ENCODE data around the gene EXOC3L1.
A peak's percentile ranks its signal among the peaks of the same experiment; 100 is the strongest.

The EXOC3L1 gene

GRCh38 chr16:67196881-67197280 lies 6.9 kb upstream of the EXOC3L1 start:
- no peak for DNase-seq (ENCODE audit: low read depth)
- no peak for TF ChIP-seq CTCF (IDR thresholded peaks at IDR 0.05; ENCODE audit: control insufficient read depth, insufficient read depth, low read depth, low read length, missing control alignments)

GRCh38 chr16:67195676-67196075 lies 5.7 kb upstream of the EXOC3L1 start:
- H3K4me3 ChIP-seq (ENCODE audit: control insufficient read depth, low read depth, low read length) = no peak overlapping the region
- TF ChIP-seq CTCF (IDR thresholded peaks at IDR 0.05; ENCODE audit: control insufficient read depth, insufficient read depth, low read depth, low read length, missing control alignments) = no peak
- DNase-seq (ENCODE audit: low read depth) = no peak

More at GRCh38 chr16:67196881-67197280, 6.9 kb upstream of the EXOC3L1 start:
- no peak overlapping the region for H3K4me3 ChIP-seq (ENCODE audit: control insufficient read depth, low read depth, low read length)

GRCh38 chr16:67194260-67194659 lies 4.3 kb upstream of the EXOC3L1 start:
- no peak overlapping the region for H3K4me3 ChIP-seq (ENCODE audit: control insufficient read depth, low read depth, low read length)
- no peak for DNase-seq (ENCODE audit: low read depth)
- no peak for TF ChIP-seq CTCF (IDR thresholded peaks at IDR 0.05; ENCODE audit: control insufficient read depth, insufficient read depth, low read depth, low read length, missing control alignments)

GRCh38 chr16:67193536-67193935 lies 3.6 kb upstream of the EXOC3L1 start:
- DNase-seq (ENCODE audit: low read depth) = no peak
- no peak for TF ChIP-seq CTCF (IDR thresholded peaks at IDR 0.05; ENCODE audit: control insufficient read depth, insufficient read depth, low read depth, low read length, missing control alignments)
- H3K4me3 ChIP-seq (ENCODE audit: control insufficient read depth, low read depth, low read length) = peak overlapping the region; percentile 86

GRCh38 chr16:67192781-67193361 lies 2.9 kb upstream of the EXOC3L1 start:
- no peak for TF ChIP-seq CTCF (IDR thresholded peaks at IDR 0.05; ENCODE audit: control insufficient read depth, insufficient read depth, low read depth, low read length, missing control alignments)
- peak overlapping the region; percentile 86 for H3K4me3 ChIP-seq (ENCODE audit: control insufficient read depth, low read depth, low read length)
- DNase-seq (ENCODE audit: low read depth) = no peak

GRCh38 chr16:67191995-67192681 lies 2.2 kb upstream of the EXOC3L1 start, which contains the start of gene E2F4:
E2F4 (plus strand) TSS chr16:67192155; CDS start chr16:67192228, 73 bp downstream.
- no peak for TF ChIP-seq CTCF (IDR thresholded peaks at IDR 0.05; ENCODE audit: control insufficient read depth, insufficient read depth, low read depth, low read length, missing control alignments)
- DNase-seq (ENCODE audit: low read depth) = peak; percentile 56
- H3K4me3 ChIP-seq (ENCODE audit: control insufficient read depth, low read depth, low read length) = peak within 1 kb of the TSS; percentile 86

Data from AG09309 (cell line).